IPS-18a (cell line): ENCODE measurements around the gene VARS2.
"Not testable (repeated sequence)": the region's sequence is repeated elsewhere in the genome, so short reads cannot be mapped to it uniquely, and the experiment has no call there.

Source experiments
- H3K27ac ChIP-seq: one replicate; pipeline ENCODE4 v1.5.1; 2013; ENCODE audit warnings: low read length
- H3K27me3 ChIP-seq: one replicate; pipeline ENCODE4 v1.6.1; 2013; ENCODE audit warnings: mild to moderate bottlenecking, low read length; ENCODE audit not compliant: control insufficient read depth, insufficient read depth
- H3K36me3 ChIP-seq: one replicate; pipeline ENCODE4 v1.6.1; 2013; ENCODE audit warnings: low read depth, low read length; ENCODE audit not compliant: control insufficient read depth
- H3K4me1 ChIP-seq: one replicate; pipeline ENCODE4 v1.6.1; 2013; ENCODE audit warnings: low read depth, low read length; ENCODE audit not compliant: control insufficient read depth
- H3K4me3 ChIP-seq: one replicate; pipeline ENCODE4 v1.5.1; 2013; ENCODE audit warnings: low read length
- H3K9ac ChIP-seq: one replicate; pipeline ENCODE4 v1.6.1; 2013; ENCODE audit warnings: mild to moderate bottlenecking, low read length, moderate library complexity
- H3K9me3 ChIP-seq: one replicate; pipeline ENCODE4 v1.6.1; 2013; ENCODE audit warnings: low read depth, low read length; ENCODE audit not compliant: control insufficient read depth

Gene VARS2

DNA sequence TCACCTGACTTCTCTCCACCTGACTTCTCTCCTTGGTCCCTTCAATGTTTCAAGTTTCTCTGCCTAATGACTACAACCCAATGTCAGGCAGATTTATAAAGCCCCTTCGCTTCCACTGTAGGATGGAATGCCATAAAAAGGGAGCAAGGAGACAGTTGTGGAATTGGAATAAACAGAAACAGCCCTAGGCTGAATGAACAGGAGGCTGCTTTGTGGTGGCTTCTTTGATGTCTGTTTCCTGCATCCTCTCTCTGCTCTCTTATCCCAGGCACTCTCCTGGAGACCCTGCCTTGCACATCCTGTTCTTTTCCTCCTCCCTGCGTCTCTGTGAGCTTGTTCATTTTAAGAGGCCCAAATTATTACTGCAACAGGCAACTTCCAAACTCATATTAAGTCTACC, 43.7 kb downstream of the VARS2 start:
- Histone ChIP-seq H3K36me3 (no peaks in the 10 kb centered on the region), H3K4me1 (peaks cover 5% of the 10 kb centered on the region), H3K9ac (no peak overlapping the region), H3K4me3 (no peak overlapping the region), H3K9me3 (no peaks in the 10 kb centered on the region), H3K27ac (no peak overlapping the region), H3K27me3 (peaks cover 29% of the 10 kb centered on the region)

DNA sequence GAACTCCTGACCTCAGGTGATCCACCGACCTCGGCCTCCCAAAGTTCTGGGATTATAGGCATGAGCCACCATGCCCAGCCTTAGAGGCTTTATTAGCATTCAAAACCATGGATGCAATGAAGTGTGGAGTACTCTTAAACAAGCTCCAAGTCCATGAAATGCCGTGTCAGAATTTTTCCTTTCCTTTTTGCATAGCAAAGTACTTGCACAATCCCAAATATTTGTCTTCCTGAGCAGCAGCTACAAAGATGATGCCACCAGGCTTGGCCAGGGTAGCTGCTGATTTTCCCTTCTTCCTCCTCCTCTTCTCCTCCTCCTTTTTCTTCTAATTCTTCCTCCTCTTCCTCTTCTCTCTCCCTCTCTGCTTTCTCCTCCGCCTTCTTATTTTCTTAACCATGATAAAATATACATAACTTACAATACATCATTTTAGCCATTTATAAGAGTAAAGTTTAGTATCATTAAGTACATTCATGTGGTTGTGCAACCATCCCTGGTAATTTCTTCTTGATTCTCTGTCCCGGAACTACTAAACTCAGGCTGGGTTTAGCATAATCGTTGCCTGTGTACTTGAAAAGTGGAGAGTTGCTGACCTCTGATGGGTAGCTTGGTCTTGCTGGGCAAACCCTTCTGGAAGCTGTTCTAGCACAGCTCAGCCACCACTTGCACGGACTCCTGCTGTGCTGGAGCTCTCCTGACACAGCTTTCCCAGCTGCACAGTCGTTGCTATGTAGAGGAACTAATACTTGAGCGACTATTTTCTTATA, 47.1 kb downstream of the VARS2 start:
- Histone ChIP-seq H3K4me3 (no peak overlapping the region), H3K4me1 (no peaks in the 10 kb centered on the region), H3K36me3 (no peaks in the 10 kb centered on the region), H3K9me3 (no peaks in the 10 kb centered on the region), H3K27ac (no peak overlapping the region), H3K27me3 (peaks cover 11% of the 10 kb centered on the region), H3K9ac (no peak overlapping the region)

DNA sequence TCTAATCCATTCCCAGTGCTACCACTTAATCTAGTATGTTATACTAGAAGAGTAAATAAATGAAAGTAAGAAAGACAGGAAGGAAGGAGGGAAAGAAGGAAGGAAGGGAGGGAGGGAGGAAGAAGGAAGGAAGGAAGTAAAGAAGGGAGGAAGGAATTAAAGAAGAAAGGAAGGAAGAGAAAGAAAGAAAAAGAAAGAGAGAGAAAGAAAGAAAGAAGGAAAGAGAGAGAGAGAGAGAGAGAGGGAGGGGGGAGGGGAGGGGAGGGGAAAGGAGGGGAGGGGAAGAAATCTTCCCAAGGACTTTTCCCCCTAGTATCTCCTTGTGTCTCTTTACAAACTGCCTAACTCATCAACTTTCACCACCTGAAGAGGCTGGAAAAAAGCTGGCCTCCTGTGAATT, 48.7 kb downstream of the VARS2 start:
- no peaks in the 10 kb centered on the region for H3K9me3 ChIP-seq
- no peak overlapping the region for H3K9ac ChIP-seq
- H3K27ac ChIP-seq: no peak overlapping the region
- H3K4me1 ChIP-seq: no peaks in the 10 kb centered on the region
- H3K4me3 ChIP-seq: no peak overlapping the region
- H3K27me3 ChIP-seq: no peaks in the 10 kb centered on the region
- no peaks in the 10 kb centered on the region for H3K36me3 ChIP-seq

DNA sequence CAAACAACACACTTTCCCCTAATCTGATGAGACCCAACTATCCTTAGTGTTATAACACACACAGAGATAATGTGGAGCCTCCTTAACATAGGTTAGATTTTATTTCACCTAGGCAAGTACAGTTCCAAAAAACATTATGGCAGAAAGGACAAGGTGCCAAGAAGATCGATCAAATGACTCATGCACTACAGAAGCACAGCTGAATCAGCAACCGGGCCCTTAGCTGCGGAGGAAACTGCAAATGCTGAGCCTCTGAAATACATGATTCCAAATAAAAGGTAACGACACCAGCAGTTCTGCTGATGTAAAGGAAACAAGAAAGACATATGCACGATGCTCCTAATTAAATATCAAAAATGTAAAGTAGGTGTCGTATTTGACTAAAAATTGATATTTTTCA, 49.6 kb downstream of the VARS2 start:
- H3K4me3 ChIP-seq: no peak overlapping the region
- H3K4me1 ChIP-seq: no peaks in the 10 kb centered on the region
- no peaks in the 10 kb centered on the region for H3K36me3 ChIP-seq
- no peak overlapping the region for H3K27ac ChIP-seq
- no peaks in the 10 kb centered on the region for H3K9me3 ChIP-seq
- no peak overlapping the region for H3K9ac ChIP-seq
- H3K27me3 ChIP-seq: no peaks in the 10 kb centered on the region

GRCh38 chr6:30964075-30964474, 50.0 kb downstream of the VARS2 start:
- Histone ChIP-seq H3K4me3 (no peak overlapping the region), H3K27me3 (no peaks in the 10 kb centered on the region), H3K4me1 (no peaks in the 10 kb centered on the region), H3K36me3 (no peaks in the 10 kb centered on the region), H3K9ac (no peak overlapping the region), H3K27ac (no peak overlapping the region), H3K9me3 (no peaks in the 10 kb centered on the region)

GRCh38 chr6:30965140-30965601, 51.1 kb downstream of the VARS2 start:
- Histone ChIP-seq H3K9me3 (no peaks in the 10 kb centered on the region), H3K27ac (no peak overlapping the region), H3K9ac (no peak overlapping the region), H3K27me3 (no peaks in the 10 kb centered on the region), H3K4me1 (no peaks in the 10 kb centered on the region), H3K4me3 (no peak overlapping the region), H3K36me3 (no peaks in the 10 kb centered on the region)

DNA sequence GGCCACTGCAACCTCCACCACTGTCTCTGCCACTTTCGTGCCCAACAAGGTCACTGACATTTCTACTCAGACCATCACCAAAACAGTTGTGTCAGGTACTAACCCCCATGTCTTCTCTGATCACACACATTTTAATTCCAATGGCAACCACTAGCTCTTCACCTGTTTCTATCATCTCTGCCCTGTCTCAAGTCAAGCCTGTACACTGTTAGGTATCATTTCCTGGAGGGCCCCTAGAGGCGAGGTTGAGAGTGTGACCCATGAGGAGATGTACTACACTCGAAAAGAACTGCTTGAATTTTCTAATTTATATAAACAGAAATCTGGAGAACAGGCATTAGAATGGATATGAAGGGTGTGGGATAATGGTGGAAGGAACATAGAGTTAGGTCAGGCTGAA, 52.1 kb downstream of the VARS2 start:
- no peaks in the 10 kb centered on the region for H3K27me3 ChIP-seq
- no peak overlapping the region for H3K4me3 ChIP-seq
- no peaks in the 10 kb centered on the region for H3K9me3 ChIP-seq
- no peak overlapping the region for H3K27ac ChIP-seq
- H3K36me3 ChIP-seq: no peaks in the 10 kb centered on the region
- no peaks in the 10 kb centered on the region for H3K4me1 ChIP-seq
- no peak overlapping the region for H3K9ac ChIP-seq

- not testable (repeated sequence) for H3K27me3 ChIP-seq, H3K4me1 ChIP-seq, H3K36me3 ChIP-seq, H3K9ac ChIP-seq, H3K27ac ChIP-seq, H3K4me3 ChIP-seq, H3K9me3 ChIP-seq
Observed at GRCh38 chr6:30969171-30969570, 55.1 kb downstream of the VARS2 start.

- no peaks in the 10 kb centered on the region for H3K27me3 ChIP-seq
- H3K27ac ChIP-seq: no peak overlapping the region
Observed at GRCh38 chr6:30970946-30971345, 56.9 kb downstream of the VARS2 start.

DNA sequence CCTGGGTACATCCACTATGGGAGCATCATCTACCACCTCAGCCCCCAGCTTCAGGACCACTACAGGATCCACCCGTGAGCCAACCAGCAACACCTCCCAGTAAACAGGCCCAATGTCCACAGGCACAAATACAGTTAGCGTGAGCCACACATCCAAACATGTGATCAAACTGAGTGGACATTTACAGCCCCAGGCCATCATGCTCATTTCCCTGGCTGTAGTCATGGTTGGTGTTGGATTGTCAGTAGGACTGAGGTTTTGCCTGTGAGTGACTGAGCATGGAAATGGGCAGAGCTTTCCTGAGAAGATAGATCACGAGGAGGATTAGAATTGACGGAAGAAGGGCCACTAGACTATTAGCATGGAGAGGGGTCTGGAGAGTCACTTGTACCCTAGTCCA, 58.8 kb downstream of the VARS2 start:
- H3K9ac ChIP-seq: no peak overlapping the region
- no peak overlapping the region for H3K4me3 ChIP-seq
- no peaks in the 10 kb centered on the region for H3K27me3 ChIP-seq
- no peaks in the 10 kb centered on the region for H3K4me1 ChIP-seq
- H3K27ac ChIP-seq: no peak overlapping the region
- no peaks in the 10 kb centered on the region for H3K9me3 ChIP-seq
- no peaks in the 10 kb centered on the region for H3K36me3 ChIP-seq

More at GRCh38 chr6:30970946-30971345, 56.9 kb downstream of the VARS2 start:
- Histone ChIP-seq H3K9me3 (no peaks in the 10 kb centered on the region), H3K4me3 (no peak overlapping the region), H3K36me3 (no peaks in the 10 kb centered on the region), H3K4me1 (no peaks in the 10 kb centered on the region), H3K9ac (no peak overlapping the region)

GRCh38 chr6:30974490-30975252, 60.6 kb downstream of the VARS2 start:
- no peak overlapping the region for H3K27ac ChIP-seq
- no peaks in the 10 kb centered on the region for H3K9me3 ChIP-seq
- H3K9ac ChIP-seq: no peak overlapping the region
- no peak overlapping the region for H3K4me3 ChIP-seq
- H3K4me1 ChIP-seq: no peaks in the 10 kb centered on the region
- no peaks in the 10 kb centered on the region for H3K36me3 ChIP-seq
- H3K27me3 ChIP-seq: no peaks in the 10 kb centered on the region
